Measurements from ENCODE around the gene TAX1BP1. TPM values are rescaled to one million over a fixed set of nuclear protein-coding genes. Genes with fewer than 3 reads are reported as not detected.
"Not testable (repeated sequence)": the region's sequence is repeated elsewhere in the genome, so short reads cannot be mapped to it uniquely, and the experiment has no call there.

TAX1BP1 gene
- total RNA-seq, 1 donor from 2014 or later = 149 TPM

- DNase-seq (ENCODE audit: low spot score) = no peak
- intact Hi-C loops (cut with DNase I) = no loop called here
These were observed 4.1 kb upstream of the TAX1BP1 start for GRCh38 chr7:27735831-27736230.

GRCh38 chr7:27737178-27737577 lies 2.8 kb upstream of the TAX1BP1 start:
- DNase-seq (ENCODE audit: low spot score) = no peak
- intact Hi-C loops (cut with DNase I) = no loop called here

GRCh38 chr7:27737616-27738015 lies 2.3 kb upstream of the TAX1BP1 start:
- intact Hi-C loops (cut with DNase I) = no loop called here
- DNase-seq (ENCODE audit: low spot score) = no peak

- no peak for DNase-seq (ENCODE audit: low spot score)
- intact Hi-C loops (cut with DNase I) = no loop called here
These were observed 557 bp upstream of the TAX1BP1 start for GRCh38 chr7:27739301-27739908.

- intact Hi-C loops (cut with DNase I) = loop anchor here (1.0 to 10.0 kb wide), 2 partner anchors 77 to 184 kb away; no protein-coding TSS in a partner anchor
- peak; percentile 93 for DNase-seq (ENCODE audit: low spot score)
These were observed 606 bp downstream of the TAX1BP1 start for GRCh38 chr7:27740449-27741086.

GRCh38 chr7:27742091-27742710 lies 2.2 kb downstream of the TAX1BP1 start:
- DNase-seq (ENCODE audit: low spot score) = not testable (repeated sequence)
- intact Hi-C loops (cut with DNase I) = loop anchor here (10.0 kb wide), 1 partner anchor 183 kb away; no protein-coding TSS in a partner anchor

- intact Hi-C loops (cut with DNase I) = loop anchor here (10.0 kb wide), 1 partner anchor 180 kb away; no protein-coding TSS in a partner anchor
These were observed 5.2 kb downstream of the TAX1BP1 start for GRCh38 chr7:27745064-27745583.

GRCh38 chr7:27746486-27746885 lies 6.5 kb downstream of the TAX1BP1 start:
- no peak for DNase-seq (ENCODE audit: low spot score)
- intact Hi-C loops (cut with DNase I) = loop anchor here (10.0 kb wide), 1 partner anchor 178 kb away; no protein-coding TSS in a partner anchor

More at GRCh38 chr7:27745064-27745583, 5.2 kb downstream of the TAX1BP1 start:
- DNase-seq (ENCODE audit: low spot score) = no peak

GRCh38 chr7:27746978-27747377 lies 7.0 kb downstream of the TAX1BP1 start:
- intact Hi-C loops (cut with DNase I) = loop anchor here (10.0 kb wide), 1 partner anchor 178 kb away; no protein-coding TSS in a partner anchor
- no peak for DNase-seq (ENCODE audit: low spot score)

- intact Hi-C loops (cut with DNase I) = loop anchor here (10.0 kb wide), 1 partner anchor 177 kb away; no protein-coding TSS in a partner anchor
- DNase-seq (ENCODE audit: low spot score) = no peak
These were observed 7.8 kb downstream of the TAX1BP1 start for GRCh38 chr7:27747589-27748368.

- intact Hi-C loops (cut with DNase I) = no loop called here
These were observed 10.4 kb downstream of the TAX1BP1 start for GRCh38 chr7:27750316-27750715.

GRCh38 chr7:27751888-27752660 lies 12.1 kb downstream of the TAX1BP1 start:
- no peak for DNase-seq (ENCODE audit: low spot score)

More at GRCh38 chr7:27750316-27750715, 10.4 kb downstream of the TAX1BP1 start:
- DNase-seq (ENCODE audit: low spot score) = no peak

GRCh38 chr7:27753863-27754262 lies 13.9 kb downstream of the TAX1BP1 start:
- intact Hi-C loops (cut with DNase I) = no loop called here
- DNase-seq (ENCODE audit: low spot score) = no peak

More at GRCh38 chr7:27751888-27752660, 12.1 kb downstream of the TAX1BP1 start:
- intact Hi-C loops (cut with DNase I) = no loop called here

GRCh38 chr7:27756298-27756697 lies 16.3 kb downstream of the TAX1BP1 start:
- no peak for DNase-seq (ENCODE audit: low spot score)
- intact Hi-C loops (cut with DNase I) = no loop called here

- intact Hi-C loops (cut with DNase I) = no loop called here
- no peak for DNase-seq (ENCODE audit: low spot score)
These were observed 19.5 kb downstream of the TAX1BP1 start for GRCh38 chr7:27759491-27759890.

GRCh38 chr7:27762062-27762461 lies 22.1 kb downstream of the TAX1BP1 start:
- intact Hi-C loops (cut with DNase I) = no loop called here
- DNase-seq (ENCODE audit: low spot score) = no peak

GRCh38 chr7:27763983-27764508 lies 24.1 kb downstream of the TAX1BP1 start:
- intact Hi-C loops (cut with DNase I) = no loop called here
- no peak for DNase-seq (ENCODE audit: low spot score)

- DNase-seq (ENCODE audit: low spot score) = no peak
- intact Hi-C loops (cut with DNase I) = no loop called here
These were observed 25.9 kb downstream of the TAX1BP1 start for GRCh38 chr7:27765841-27766240.

Data from cardiac septum (tissue), 1 donor.